ENCODE data around the gene NELFA.

Gene NELFA

GRCh38 chr4:1993169-1993516, 15.6 kb downstream of the NELFA start:
- no peak for TF ChIP-seq ZNF274 (IDR thresholded peaks at IDR 0.05; ENCODE audit: low read depth, low read length)
- H3K4me3 ChIP-seq (ENCODE audit: low read length): no peak overlapping the region

GRCh38 chr4:1992468-1993168, 16.2 kb downstream of the NELFA start:
- no peak overlapping the region for H3K4me3 ChIP-seq (ENCODE audit: low read length)
- no peak for TF ChIP-seq ZNF274 (IDR thresholded peaks at IDR 0.05; ENCODE audit: low read depth, low read length)

GRCh38 chr4:1991596-1992434, 17.0 kb downstream of the NELFA start:
- no peak overlapping the region for H3K4me3 ChIP-seq (ENCODE audit: low read length)
- no peak for TF ChIP-seq ZNF274 (IDR thresholded peaks at IDR 0.05; ENCODE audit: low read depth, low read length)

GRCh38 chr4:1991087-1991486, 17.7 kb downstream of the NELFA start:
- TF ChIP-seq ZNF274 (IDR thresholded peaks at IDR 0.05; ENCODE audit: low read depth, low read length): no peak
- no peak overlapping the region for H3K4me3 ChIP-seq (ENCODE audit: low read length)

GRCh38 chr4:1990676-1991075, 18.1 kb downstream of the NELFA start:
- TF ChIP-seq ZNF274 (IDR thresholded peaks at IDR 0.05; ENCODE audit: low read depth, low read length): no peak
- H3K4me3 ChIP-seq (ENCODE audit: low read length): no peak overlapping the region

- no peak for TF ChIP-seq ZNF274 (IDR thresholded peaks at IDR 0.05; ENCODE audit: low read depth, low read length)
- H3K4me3 ChIP-seq (ENCODE audit: low read length): no peak overlapping the region
Measured at GRCh38 chr4:1990348-1990645, 18.5 kb downstream of the NELFA start.

- no peak overlapping the region for H3K4me3 ChIP-seq (ENCODE audit: low read length)
- TF ChIP-seq ZNF274 (IDR thresholded peaks at IDR 0.05; ENCODE audit: low read depth, low read length): no peak
Measured at GRCh38 chr4:1989533-1990347, 19.0 kb downstream of the NELFA start.

- TF ChIP-seq ZNF274 (IDR thresholded peaks at IDR 0.05; ENCODE audit: low read depth, low read length): no peak
- no peak overlapping the region for H3K4me3 ChIP-seq (ENCODE audit: low read length)
Measured at GRCh38 chr4:1988327-1988724, 20.4 kb downstream of the NELFA start.

- no peak for TF ChIP-seq ZNF274 (IDR thresholded peaks at IDR 0.05; ENCODE audit: low read depth, low read length)
- H3K4me3 ChIP-seq (ENCODE audit: low read length): no peak overlapping the region
Measured at GRCh38 chr4:1987721-1988326, 20.9 kb downstream of the NELFA start.

GRCh38 chr4:1987296-1987695, 21.5 kb downstream of the NELFA start:
- H3K4me3 ChIP-seq (ENCODE audit: low read length): no peak overlapping the region
- no peak for TF ChIP-seq ZNF274 (IDR thresholded peaks at IDR 0.05; ENCODE audit: low read depth, low read length)

GRCh38 chr4:1986578-1987210, 22.1 kb downstream of the NELFA start:
- no peak for TF ChIP-seq ZNF274 (IDR thresholded peaks at IDR 0.05; ENCODE audit: low read depth, low read length)
- no peak overlapping the region for H3K4me3 ChIP-seq (ENCODE audit: low read length)

- H3K4me3 ChIP-seq (ENCODE audit: low read length): no peak overlapping the region
Measured at GRCh38 chr4:1985780-1986577, 22.8 kb downstream of the NELFA start.

GRCh38 chr4:1985294-1985693, 23.5 kb downstream of the NELFA start:
- no peak overlapping the region for H3K4me3 ChIP-seq (ENCODE audit: low read length)
- TF ChIP-seq ZNF274 (IDR thresholded peaks at IDR 0.05; ENCODE audit: low read depth, low read length): no peak

More at GRCh38 chr4:1985780-1986577, 22.8 kb downstream of the NELFA start:
- TF ChIP-seq ZNF274 (IDR thresholded peaks at IDR 0.05; ENCODE audit: low read depth, low read length): no peak
